HG03159 (cell line): ENCODE results near the gene TIMM44.
"Not testable (repeated sequence)": the region's sequence is repeated elsewhere in the genome, so short reads cannot be mapped to it uniquely, and the experiment has no call there.

Experiments
- ATAC-seq: cut with Tn5 transposase; IDR thresholded peaks from one replicate; pipeline ENCODE4 v1.9.1; 2021; ENCODE audit warnings: mild to moderate bottlenecking, moderate library complexity; ENCODE audit not compliant: unreplicated experiment

TIMM44 gene

DNA sequence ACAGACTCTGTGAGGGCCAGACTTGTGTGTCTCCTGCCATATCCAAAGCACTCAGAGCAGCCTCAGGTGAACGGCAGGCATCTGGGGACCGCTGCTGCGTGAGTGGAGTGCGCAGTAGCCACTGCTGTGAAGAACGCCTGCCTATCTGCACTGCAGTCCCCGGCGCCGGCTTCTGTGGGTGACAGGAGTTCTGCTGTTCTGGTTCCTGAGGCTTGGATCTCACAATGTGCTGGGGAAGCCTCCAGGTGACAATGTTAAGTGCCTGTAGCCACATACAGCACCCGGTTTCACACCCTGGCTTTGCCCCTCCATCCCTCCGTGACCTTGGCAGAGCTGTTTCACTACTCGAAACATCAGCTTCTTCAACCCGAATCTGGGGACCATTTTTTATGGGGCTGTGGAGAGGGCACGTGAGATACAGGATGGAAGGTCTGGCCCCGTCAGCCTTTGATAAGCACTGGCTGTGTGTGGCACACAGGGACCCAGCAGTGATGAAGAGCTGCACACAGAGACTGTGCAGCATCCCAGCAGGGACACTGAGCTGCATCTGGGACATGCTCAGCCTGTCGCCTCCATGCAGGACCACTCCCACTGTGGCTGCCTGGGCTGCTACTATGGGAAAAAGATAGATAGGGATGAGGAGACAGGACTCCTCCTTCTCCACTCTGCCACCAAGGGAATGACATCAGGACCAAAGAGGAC, 33.7 kb upstream of the TIMM44 start:
- no peak for ATAC-seq

DNA sequence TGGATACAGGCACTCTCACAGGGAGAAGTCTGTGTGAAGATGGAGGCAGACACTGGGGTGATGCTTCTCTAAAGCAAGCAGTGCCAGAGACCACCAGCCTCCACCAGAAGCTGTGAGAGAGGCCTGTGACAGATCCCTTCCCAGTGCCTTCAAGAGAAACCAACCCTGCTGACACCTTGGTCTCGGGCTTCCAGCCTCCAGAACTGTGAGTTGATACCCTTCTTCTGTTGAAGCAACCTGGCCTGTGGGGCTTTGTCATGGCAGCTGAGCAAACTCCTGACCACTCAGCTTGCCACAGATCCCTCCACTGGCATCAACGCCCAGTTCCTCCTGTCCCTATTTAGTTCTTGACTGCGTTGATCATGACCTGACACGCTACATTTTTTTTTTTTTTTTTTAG, 33.0 kb upstream of the TIMM44 start:
- no peak for ATAC-seq

DNA sequence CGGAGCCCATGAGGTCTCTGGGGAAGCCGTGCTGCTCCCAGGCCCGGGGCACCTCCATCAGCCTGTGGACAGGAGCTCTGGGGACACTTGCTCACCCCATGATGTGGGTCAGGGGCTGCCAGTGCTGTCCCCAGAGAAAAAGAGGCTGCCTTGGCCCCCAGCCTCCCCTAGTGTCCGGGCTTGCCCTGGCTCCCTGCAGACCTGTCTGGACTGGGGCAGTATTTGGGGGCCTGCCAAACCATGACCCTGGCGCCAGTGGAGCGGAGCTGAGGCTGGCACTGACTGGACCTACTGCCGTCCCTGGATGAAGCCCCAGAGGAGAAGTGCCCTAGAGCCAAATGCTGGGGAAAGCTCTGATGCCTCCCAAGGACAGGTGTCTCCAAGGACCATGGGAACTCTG, 31.6 kb upstream of the TIMM44 start:
- ATAC-seq, result no peak

DNA sequence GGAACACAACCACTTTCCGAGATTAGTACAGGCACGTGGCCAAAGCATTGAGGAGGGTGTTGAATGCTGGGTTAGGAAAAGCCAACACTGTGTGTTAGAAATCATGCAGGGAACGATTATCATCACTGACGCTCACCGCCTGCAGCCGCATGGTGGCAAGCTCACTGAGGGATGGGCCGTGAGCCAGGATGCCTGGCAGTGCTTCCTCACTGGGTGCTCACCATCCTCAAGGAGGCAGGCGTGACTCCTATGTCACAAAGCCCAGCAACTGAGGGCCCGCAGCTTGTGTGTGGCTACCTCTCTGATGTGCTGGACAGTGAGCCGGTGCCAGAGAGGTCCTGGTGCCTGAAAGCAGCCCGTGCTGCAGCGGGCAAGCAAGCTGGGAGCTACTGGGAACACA, 30.4 kb upstream of the TIMM44 start:
- no peak for ATAC-seq

DNA sequence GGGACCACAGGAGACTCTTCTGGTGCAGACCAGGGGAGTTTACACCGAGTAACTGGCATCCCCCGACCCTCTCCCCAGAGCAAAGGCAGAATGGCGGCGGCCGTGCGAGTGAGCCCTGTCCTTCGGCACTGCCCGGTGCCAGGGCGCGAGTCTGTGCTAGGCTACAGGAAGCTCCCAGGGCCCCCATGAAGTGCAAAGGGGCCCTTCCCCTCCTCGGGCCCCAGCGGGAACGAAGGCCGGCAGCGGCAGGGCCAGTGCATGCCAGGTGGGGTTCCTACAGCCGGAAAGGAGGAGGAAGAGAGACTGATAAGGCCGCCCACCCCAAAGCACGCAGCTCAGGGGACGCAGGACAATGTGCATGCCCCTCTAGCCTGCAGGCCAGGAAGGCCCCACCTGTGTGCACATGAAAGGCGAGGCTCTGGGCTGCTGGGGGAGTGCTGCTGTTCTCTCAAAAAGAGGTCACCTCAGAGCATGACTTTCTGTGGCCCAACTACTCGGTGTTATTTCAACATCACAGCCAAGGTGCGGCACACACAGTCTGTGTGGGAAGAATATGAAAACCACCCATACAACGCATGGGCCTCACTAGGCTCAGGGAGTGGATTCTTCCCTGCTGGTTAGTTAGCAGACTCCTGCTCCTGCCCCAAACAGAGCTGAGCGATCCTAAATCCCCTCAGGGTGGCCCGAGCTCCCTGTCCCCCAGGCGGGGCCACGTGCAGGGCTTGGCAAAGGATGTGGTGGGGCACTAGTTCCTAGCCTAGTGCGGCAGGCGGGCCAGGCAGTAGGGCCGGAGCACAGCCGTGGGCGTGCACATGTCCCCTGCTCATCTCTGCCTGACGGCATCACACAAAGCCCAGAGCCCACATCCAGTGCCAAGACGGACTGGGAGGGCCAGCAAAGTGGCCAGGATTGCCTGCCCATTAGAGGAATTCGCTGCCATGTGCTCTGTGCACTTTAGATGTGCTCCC, 28.4 kb upstream of the TIMM44 start:
- ATAC-seq, result no peak

DNA sequence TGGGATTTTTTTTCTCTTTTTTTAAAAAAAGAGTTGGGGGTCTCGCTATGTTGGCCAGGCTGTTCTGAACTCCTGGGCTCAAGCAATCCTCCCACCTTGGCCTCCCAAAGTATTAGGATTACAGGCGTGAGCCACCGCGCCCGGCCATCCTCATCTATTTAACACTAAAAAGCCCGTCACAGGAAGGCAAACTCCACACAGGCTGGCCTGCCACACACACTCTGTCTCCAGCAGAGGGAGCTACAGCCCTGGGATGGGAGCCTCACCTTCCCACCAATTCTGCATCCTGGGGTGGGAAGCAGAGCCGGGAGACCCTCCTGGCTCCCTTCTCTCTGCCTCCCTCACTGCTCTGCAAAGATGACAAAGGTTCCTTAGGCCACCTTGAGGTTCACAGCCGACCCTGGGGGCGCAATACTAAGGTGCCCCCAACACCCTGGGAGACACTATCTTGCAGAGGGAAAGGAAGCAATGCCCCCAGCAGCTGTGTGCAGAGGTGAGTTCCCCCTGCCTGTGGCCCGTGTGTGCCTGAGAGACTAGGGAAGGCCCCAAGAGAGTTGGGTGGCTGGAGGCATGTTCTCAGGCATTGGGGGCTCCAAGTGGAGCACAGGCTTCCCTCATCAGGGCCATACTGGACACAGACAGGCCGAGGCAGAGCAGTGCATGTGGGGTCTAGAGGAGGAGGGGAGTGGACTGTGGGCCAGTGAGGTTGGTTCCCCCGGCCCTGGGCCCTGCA, 27.4 kb upstream of the TIMM44 start:
- ATAC-seq, result no peak

DNA sequence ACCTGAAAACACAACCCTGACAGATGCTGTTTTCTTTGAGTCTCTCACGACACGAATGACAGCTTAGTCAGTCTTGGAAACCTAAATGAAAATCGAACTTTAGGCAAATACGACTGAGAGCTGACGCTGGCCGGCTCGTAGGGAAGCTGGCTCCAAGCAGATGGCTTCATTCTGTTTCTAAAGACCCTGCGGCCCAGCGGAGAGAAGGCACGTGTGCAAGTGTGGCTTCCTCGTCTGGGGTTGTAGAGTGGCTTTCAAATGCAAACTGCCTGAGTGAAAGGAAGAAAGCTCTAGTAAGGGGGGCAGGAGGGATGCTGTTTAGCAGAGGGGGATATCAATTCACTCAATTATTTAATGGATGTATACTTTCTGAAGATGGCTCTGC, 26.1 kb upstream of the TIMM44 start:
- ATAC-seq, result no peak

DNA sequence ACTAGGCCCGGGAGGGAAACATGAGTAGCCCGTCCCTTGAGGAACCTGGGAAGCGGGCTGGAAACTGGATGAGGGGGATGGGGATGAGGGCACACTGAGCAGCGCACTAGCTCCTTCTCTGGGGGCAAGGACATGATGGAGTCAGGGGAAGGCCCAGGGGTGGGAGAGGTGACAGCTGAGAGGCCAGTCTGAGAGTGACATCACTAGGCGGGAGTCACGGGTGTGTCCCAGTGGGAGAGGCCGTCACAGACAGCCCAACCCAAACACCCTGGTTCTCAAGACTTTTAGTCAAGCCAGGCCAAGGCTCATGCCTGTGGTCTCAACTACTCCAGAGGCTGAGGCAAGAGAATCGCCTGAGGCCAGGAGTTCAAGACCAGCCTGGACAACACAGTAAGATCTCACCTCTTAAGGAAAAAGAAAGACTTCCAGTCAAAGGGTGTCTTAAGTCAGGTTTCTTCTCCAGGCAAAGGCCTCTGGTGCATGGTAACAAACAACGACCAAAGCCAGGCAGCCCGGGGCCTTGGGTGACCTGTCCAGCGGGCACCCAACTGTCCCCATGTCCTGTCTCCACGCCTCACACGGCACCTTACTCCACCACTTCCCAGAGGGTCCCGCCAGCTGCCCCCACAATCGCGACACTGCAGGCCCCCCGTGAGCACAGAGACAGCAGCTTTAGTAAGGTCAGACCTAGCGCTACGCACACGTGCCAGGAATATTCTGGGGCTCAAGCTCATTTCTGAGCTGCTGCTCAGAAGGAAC, 25.5 kb upstream of the TIMM44 start:
- ATAC-seq, result no peak

DNA sequence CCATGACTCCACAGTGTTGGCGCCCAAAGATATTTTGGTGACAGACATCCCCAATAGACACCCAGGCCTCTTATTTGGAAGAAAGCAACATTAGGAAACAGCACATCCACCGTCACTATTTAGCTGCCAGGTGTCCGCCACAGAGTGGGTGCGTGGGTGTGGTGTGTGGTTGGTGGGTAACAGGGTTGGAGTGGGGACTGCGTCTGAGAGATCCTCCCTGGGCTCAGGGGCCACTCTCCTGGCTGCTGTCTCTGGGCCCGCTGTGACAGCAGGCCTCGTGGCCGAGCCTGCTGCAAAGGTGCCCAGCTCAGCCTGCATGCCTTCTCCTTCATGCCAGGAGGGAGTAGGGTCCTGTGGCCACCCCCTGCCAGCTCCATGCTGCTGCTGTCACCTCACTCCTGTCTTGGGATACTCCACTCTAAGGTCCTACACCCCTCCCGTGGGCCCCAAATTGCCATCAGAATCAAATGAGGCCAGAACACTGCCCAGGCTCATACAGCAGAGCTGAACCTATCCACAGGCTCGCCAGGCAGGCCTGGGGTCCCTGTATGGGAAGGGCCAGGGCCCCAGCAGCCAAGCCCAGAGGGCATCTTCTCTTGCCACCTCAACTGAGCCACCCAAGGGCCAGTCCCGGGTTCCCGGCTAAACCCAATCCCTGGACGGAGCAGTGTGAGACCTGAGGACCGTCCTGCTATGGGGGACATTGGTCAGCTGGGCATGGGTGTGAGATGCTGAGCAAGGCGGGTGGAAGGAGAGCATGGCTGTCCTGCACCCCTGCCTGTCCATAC, 24.7 kb upstream of the TIMM44 start:
- no peak for ATAC-seq

DNA sequence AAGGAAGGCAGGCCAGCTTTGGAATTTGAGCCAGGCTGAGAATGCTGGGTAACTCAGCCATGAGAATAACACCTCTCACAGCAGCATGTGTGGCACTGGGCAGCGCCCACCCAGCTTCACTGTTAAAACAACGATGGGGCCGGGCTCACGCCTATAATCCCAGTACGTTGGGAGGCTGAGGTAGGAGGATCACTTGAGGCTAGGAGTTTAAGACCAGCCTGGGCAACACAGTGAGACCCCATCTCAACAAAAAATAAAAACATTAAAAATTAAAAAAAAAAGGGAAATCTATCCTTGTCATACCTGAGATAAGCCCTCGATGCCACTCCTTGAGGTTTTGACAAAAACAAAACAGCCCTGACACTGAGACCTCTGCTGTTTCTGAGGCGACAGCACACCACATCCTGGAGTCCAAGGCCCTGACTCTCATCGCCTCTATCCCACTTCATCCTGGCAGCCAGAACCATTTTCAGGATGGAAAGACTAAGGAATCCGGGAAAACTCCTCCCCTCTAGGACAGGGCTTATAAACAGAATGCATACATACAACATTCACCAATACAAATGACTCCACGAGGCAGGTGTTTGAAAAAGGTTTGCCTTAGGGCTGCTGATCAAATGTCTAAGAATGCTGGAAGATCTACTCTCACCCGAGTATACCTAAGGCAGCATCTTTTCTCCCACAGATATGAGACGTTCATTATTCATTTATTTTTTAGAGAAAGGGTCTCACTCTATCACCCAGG, 22.6 kb upstream of the TIMM44 start:
- ATAC-seq, result no peak

DNA sequence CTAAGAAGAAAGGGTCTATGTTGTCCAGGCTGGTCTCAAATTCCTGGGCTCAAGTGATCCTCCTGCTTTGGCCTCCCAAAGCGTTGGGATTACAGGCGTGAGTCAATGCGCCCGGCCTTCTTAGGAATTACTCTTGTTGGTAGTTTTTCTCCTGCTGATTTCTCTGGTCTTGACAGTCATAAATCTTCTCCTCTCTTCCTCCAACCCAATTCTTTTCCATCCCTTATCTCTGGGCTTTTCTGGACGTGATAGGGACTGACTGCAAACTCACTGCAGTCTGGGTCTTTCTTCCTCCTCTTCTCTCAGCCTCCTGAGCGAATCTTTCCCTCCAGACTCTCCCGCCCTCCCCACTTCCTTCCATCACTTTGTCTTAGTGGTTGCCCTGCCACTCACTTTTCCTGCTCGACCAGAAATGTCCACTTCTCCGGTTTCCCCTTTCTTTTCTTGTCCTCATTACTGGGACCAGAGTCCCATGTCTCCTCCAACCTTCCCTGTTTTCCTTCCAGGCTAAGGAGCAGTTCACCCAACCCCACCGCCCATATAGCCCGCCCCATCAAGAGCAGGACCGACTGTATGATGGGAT, 21.9 kb upstream of the TIMM44 start:
- ATAC-seq, result no peak

DNA sequence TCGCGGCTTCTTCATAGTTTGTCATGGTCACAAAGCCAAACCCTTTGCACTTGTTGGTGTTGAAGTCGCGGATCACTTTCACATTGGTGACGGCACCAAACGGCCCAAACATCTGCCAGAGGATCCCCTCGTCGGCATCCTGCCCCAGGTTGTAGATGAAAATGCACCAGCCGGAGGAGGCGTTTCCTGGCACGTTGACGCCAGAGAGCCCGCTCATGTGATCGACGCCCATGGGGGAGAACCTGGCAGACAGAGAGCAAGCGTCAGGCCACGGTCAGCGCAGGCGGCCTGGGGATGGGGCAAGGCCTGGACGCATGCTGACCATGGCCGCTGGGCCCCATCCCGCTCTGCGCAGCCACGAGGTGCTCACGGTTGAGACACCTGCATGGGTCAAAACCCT, 20.1 kb upstream of the TIMM44 start:
- no peak for ATAC-seq

DNA sequence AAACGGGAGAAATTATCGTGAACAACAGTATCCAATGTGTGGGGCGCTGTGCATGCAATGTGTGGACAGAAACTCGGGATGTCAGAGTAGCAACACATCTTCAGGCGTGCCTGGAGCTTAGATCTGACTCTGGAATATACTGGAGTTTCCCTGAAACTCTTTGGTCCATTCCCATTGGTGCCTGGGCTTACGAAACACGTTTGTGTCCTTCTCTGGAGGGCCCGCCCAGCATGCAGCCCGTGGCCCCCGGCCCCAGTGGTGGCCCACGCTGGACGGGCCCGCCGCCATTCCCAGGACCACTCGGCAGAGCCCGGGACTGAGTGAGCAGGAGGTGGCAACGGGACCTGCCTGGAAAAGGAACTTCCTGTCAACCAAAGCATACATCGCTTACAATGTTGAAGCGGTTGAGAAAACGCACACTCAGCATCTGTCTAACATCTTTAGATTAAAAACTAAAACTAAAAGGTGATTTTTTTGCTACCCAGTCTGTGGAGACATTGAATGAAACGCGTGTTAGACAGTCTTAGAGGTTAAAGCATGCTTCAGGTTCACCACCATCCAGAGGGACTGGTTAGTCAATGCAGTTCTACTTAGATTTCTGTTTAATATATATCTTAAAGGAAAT, 19.3 kb upstream of the TIMM44 start:
- no peak for ATAC-seq

DNA sequence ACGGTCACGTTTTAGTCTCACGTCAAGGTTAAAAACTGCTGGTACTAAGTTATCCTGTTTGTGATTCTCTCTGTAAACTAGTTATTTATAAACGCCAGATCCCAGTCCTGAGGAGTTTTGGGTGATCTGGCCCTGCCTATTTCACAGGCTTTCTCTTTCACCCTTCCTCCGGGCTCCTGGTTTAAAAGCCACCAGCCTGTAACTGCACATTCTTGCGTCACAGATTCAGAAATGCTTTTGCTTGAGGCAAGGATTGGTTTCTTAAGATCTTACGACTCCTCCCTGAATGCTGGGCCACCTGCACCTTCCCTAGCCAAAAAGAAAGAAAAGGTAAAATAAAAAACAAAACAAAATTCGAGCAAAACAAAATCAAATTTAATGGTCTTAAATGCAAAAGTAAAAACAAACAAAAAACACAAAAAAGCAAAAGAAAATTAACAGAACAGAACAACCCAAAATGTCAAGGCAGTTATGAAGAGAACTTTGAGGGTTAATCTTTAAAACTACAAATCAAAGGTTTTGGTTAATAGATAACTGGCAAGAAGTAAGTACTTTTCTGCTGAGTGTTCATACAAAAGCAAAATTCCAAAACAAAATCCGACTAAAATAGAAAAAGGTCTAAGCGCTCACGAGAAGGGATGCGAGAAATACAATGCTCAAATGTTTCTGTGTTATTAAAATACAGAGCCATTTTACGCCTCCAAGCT, 18.6 kb upstream of the TIMM44 start:
- ATAC-seq, result no peak

DNA sequence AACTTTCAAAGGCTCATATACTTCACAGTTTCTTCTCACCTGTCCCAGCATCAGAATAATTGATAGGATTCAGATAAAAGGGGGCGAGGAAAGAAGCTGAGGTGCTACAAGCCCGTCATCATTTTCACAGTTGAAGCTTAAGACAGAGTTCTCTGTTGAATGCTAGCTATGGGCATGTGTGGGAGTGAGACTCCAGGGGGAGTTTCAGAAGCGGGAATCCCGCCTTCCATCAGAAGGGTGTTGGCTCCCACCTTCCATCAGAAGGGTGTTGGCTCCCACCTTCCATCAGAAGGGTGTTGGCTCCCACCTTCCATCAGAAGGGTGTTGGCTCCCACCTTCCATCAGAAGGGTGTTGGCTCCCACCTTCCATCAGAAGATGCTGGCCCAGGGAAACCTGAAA, 17.6 kb upstream of the TIMM44 start:
- not testable (repeated sequence) for ATAC-seq

DNA sequence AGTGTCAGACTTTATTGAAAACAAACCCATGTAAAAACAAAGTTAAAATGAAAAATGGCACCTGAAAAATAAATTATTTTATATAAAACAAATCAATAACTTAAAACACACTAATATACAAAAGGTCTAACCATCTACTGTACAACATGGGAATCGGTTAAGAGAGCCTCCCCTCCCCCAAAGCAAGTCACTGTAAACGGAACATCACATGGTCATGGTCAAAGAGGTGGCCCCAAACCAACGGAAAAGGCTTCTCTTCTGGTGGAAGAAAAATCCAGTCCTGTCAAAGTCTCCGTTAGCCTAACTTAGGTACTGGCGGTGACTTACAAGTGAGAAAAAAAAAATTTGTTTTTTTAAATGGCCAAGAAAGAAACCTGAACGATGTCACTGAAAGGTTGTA, 15.7 kb upstream of the TIMM44 start:
- ATAC-seq, result no peak

DNA sequence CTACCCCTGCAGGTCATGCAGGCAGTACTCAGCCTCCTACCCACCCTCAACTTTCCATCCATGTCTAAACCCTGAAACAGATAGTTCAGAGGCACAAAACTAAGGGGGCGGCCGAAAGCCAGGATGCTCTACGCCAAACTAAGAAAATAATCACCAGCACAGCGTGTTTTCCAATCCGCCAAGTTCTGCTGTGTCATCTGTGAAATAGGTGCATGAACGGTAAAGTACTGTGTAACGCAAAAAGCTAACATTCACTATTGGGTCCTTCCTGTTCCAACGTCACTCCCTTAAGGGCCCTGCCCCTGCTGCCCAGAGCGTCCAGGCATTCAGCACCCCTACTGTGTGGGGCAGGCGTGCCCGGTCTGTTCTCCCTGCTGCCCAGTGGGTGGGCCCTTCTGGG, 12.2 kb upstream of the TIMM44 start:
- ATAC-seq, result no peak

DNA sequence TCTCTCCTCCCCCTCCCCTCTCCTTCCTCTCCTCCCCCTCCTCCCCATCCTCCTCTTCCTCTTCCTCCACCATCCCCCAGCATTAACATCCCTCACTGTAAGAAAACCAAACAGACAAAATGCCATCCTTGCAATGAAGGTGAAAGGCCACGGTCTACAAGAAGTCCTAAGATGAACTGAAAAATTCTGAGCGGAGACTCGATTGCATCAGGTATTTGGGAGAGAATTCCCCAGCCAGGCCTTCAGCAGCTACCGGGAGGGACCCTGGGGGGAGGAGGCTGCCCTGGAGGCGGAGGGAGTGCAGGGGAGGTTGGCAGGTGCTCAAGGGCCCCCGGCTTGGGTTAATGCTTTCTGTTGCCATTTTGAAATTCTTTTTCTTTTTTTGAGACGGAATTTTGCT, 10.1 kb upstream of the TIMM44 start:
- ATAC-seq, result no peak
